Stimulated activated CD4-positive, alpha-beta T cell treated with anti-CD3 and anti-CD28 coated beads, Interleukin-15, amount 100 ng/mL, for 48 hours (primary cell): ENCODE measurements around the gene FAM149A.
A peak's percentile ranks its signal among the peaks of the same experiment; 100 is the strongest.

Experiments
- DNase-seq, 2 donors: peaks; one replicate each; pipeline ENCODE4 v3.0.0-alpha.2; 2020; ENCODE audit warnings: low read depth in 2 of 2

FAM149A gene

DNA sequence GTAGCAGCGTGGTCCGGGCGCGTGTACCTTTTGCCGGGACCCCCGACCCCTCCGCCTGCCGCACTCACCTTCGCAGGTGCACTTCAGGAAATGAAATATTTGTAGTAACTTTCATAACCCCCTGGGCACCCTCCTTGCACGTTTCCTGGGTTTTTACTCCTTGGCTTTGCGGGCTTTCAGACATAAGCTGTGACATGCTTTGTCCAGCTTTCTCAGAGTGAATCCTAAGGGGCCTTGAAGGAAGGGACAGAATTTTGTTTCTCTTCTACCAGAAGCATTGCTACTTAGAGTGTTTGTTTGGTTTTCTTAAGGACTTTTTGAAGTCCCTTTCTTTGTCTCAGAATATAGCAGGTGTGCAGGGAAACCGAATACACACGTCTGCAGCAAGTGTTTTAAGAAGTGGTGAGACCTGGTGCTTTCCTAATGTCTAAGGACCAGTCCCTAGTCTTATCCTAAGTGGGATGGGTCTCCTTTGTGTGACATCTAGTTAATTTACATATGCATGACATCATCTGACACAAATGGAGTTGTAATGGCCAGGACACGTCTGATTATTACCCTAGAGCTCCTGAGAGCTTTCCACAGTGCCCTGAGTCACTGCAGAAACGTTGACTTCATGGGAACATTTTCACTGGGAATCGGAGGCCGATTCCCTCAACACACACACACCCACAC lies 1.3 kb downstream of the FAM149A start:
- DNase-seq, result no peak

DNA sequence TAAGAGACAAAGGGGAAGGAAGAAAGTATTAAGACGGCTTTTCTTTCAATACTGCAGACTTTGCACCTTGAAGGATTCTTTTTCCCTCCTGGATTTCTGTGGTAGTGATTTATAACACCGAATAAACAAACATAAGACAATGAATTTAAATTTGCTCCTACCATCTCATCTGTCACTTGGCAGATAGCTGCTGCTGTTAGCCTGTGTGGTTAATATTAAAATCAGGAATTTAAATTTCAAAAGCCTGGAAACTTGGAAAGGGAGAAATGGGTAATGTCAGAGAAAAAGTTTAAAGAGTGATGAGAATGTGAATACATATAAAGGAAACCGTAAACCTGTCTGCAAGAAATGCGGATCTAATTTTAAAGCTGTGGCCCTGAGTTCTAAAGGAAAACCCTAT lies 3.4 kb downstream of the FAM149A start:
- no peak for DNase-seq

DNA sequence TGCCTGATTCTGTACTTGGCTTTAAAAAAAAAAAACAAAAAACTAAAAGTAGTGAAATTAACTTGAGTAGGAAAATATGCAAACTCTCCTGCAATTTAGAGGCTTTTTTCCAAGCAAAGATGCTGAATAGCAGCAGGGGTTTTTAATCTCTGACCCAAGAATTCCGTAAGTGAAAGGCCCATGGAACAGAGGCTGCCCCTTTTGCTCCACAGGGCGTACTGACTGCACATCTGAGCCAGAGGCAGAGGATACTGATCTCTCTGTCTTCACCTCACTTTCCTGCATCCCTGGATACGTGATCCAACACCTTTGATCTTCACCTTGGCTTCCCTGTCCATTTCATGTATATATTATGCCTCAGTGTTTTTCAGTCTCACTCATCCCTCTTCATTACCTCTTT lies 3.9 kb downstream of the FAM149A start:
- DNase-seq, result no peak

DNA sequence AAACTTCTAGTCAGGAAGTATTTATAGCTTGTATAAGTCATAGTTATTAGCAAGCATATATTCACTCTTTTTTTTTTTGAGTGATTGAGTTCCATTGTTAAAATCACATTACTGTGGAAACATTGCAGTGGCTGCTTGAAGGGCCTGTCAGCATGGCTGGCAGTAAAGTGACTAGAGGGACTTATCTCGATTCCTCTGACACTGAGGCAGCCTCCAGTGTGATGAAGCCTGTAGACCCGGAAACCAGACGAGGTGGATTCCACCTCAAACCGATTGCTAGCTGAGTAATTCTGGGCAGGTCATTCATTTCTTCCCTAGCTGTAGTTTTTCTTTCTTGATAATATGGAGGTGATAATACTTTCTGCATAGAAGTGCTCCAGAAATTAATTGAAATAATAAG lies 4.7 kb downstream of the FAM149A start:
- no peak for DNase-seq

DNA sequence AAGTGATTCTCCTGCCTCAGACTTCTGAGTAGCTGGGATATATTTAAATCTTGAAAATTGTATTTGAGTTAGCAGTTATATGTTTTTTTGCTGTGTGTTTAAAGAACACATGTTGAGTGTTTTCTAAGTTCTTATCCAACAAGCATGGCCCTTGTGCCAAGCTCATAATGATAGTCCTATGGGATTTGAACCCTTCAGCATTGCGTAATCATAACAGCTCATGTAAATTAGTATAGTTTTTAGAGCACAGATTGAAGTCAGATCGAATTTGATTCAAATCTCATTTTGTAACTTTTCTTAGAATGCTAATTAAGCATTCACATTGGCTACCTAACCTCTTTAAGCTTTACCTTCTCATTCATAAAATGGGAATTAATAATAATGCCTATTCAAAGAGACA lies 12.2 kb downstream of the FAM149A start:
- DNase-seq, result no peak

DNA sequence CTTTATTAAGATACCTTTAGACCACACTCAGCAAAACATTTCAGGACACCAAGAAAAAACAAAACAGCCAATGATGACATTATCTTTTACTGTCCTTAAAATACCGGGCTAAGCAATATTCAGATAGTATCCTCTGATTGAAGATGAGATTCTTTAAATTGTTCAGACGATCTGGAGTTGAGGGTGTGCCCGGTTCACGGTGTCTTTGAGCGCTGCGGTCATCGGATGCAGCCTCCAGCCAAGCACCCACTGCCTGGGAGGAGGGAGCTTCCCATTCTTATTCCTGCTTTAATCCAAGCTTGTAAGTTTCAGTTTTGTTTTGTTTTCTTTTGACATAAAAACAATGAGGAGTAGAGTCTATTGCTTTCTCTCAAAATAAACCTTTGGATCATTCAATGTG lies 14.1 kb downstream of the FAM149A start:
- DNase-seq, result no peak

DNA sequence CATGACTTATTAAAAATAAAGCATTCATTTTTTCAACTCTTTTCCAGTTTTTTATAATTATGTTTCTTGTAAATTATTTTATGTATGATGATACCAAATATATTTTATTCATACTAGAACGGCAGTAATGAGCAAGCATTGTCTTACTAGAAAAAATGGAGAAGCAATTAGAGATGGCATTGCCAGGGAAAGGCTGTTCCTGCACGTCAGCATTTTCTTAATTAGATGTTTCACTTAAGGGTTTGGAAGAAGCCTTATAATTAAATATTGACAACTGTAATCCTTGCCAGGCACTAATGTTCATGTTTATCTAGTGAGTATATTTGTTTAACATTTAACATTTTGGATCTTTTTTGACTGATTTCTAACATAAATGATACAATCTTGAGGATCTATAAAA lies 16.6 kb downstream of the FAM149A start:
- no peak for DNase-seq

DNA sequence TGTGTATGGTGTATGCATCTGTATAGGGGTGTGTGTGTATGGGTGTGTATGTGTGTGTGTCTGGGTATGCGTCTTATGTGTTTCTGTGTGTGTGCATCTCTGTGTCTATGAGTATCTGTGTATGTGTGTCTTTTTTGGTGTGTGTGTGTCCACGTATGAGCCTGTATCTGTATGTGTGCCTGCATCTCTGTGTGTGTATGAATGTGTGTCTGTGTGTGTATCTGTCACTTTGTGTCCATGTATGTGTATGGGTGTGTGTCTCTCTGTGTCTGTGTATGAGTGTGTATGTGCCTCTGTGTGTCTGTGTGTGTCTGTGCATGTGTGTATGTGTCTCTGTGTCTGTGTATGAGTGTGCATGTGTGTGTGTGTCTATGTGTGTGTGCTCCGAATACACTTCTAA lies 24.3 kb downstream of the FAM149A start:
- DNase-seq, result no peak

DNA sequence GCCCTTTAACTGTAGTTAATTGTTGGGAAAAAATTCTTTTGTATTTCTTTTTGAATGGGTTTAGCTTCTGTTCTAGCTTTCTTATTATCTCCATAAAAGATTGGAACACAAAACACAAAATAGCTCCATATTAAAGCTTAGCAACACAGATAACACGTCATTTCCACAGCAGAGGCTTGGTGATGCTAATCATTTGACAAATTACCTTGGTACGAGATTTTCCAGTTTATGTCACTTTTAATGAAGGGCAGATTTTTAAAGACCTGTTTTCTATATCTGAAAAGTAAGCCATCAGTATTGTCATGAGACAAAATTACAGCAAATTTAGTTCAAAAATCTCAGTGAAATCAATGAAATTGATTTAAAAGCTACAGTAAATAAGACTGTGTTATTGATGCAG lies 27.4 kb downstream of the FAM149A start:
- DNase-seq, result no peak

DNA sequence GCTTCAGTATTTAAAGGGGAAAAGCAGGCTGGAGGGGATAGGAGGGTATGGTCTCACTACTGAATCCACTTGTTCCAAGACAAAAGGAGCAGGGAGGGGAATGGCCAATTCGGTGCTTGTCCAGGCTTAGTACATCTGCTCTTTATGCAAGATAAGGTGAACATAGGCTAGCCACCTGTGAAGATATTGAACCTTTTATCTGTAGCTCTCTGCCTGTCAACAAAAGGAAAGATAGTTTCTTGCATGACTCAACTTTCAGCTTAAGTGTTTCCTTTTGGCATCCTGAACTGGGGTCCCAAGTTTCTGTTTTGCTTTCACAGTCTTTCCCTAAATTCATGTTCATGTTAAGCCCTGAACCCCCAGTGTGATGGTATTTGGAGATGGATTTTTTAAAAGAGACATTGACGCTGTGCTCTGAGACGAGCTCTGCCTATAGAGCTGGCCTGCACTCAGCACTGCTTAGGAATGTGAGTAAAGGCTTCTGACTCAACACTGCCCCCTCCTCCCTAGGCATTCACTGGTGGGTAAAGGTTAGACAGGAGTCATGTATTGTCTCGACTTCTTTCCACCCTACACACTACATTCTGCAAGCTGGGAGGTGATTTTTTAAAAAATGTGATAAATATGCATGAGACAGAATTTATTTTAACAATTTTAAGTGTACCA lies 28.2 kb downstream of the FAM149A start:
- no peak for DNase-seq

DNA sequence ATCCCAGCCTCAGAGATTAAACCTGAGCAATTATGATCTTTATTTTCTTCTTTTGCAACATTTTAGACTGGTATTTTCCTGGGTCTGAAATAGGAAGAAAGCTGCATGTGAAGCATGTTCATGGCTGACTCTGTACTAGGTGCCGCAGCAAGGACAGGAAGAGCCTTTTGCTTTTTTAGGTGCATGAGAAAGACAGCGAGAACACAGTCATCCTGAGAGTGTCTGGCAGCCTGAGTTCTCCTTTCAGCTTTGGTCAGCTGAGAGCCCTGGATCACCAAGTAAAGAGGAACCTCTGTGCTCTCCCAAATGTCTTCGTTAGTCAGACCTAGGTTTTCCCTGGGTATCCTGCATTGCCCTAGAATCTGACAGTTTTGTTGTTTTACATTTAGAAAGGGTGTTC lies 29.8 kb downstream of the FAM149A start:
- no peak for DNase-seq

DNA sequence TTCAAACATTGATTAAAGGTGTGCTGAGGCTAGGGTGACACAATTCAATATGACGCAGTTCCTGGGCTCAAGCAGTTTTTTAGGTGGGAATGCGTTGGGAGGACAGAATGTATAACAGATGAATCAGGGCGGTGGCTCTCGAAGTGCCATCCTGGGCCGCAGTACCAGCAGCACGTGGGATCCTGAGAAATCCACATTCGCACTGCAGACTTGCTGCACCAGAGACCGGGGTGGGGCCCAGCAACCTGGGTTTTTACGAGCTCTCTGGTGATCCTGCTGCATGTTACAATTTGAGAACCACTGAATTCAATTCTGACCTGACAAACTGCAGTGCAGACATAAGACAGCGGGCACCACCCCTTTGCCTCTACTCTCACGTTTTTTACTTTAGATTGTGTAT lies 30.4 kb downstream of the FAM149A start:
- no peak for DNase-seq

DNA sequence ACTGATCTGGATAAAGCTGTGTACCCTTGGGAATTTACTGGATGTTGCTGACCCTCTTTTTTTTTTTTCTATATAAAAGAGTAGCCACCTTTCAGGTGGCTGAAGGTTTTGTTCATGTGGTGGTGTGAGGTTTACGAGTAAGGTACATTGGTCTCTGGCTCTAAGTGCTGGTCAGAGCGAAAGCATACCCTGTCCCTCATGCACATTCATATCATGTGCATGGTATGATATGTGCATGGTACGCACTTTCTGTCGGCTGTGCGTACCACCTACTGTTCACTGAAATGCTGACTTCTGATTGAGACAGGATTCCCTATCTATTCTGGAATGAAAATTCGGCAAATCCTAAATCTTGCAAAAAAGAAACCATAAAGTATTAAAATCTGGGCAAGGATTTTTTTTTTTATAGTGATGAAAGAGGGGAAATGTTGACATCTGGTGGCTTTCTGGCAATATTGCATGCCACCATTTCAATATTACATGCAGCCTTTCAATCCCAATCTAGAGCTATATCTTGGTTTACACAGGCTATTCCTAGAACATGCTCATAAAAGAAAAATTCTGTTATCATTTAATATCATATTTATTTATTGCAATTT lies 32.8 kb downstream of the FAM149A start:
- DNase-seq, result no peak

DNA sequence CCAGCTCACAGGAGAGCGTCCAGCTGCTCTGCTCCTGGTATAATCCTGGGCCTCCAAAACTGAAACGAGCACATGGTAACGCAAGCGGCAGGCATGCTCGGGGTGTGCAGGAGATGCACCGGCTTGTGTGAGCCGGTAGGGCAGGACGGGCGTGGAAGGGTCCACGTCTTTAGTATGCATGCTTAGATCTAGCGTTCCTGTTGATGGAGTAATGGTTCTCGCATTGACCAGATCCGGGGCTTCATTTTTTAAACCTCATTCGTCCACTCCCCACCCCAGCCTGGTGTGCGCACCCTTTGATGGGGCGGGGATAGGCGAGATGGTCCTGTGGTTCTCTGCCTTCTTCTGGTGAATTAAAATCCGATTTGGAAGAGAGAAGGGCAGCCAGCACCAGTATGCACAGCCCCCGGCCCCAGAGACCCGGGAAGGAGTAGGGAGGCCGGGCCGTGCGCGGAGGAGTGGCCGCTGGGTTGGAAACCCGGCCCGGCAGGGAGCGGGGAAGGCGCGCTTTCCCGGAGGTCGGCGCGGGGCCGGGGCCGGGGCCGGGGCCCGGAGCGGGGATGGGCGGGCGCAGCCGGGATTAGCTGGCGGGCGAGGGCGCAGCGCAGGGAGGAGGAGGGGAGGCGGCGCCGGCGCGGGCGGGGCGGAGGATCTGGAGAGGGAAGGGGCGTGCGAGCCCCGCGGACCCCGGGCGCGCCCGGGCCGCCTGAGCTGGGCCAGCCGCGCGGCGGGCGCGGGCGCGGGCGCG lies 39.9 kb downstream of the FAM149A start:
- no peak for DNase-seq

DNA sequence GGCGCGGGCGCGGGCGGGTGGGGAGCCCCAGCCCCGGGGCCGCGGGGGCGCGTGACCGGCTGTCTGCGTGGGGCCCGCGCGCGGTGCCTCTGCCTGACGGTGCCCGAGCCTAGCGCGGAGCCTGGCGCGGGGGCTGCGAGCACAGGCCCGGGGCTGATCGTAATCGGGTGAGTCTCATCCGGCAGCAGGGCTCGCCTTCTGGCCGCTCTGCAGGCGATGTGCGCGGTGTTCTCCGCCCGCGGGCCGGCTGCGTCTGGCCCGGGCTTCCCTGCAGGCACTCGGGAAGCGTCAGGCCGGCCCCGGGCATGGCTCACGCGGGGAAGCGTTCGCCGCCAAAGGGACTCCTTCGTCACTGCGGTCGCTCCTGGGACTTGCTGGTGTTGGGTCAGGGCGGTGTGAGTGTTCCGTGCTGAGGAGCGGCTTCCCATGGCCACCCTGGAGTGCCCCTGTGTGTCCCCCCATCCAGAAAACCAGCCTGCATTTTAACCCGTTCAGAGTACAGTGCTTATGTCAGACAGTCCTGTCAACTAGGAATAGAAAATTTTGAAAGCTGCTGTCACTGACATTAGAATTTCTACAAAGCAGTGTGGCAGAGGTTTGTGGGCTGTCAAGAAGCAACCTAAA lies 40.6 kb downstream of the FAM149A start:
- DNase-seq, result no peak

DNA sequence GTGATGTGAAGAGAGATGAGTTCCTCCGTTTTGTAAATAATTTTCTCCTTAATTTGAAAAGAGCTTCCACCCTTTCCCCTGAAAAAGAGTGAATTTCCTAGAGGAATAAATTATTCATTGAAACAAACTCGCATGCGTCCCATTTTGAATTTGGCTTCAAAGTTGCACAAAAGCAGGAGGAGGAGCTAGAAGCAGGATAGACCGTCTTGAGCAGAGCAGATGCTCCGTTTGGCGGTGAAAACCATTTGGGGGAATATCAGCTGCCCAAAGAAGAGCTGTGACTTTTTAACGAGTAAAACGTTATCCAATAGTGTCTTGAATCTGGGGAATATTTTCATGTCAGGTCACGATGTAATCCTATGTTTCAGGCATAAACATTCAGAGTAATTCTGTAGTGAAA lies 42.0 kb downstream of the FAM149A start:
- no peak for DNase-seq

DNA sequence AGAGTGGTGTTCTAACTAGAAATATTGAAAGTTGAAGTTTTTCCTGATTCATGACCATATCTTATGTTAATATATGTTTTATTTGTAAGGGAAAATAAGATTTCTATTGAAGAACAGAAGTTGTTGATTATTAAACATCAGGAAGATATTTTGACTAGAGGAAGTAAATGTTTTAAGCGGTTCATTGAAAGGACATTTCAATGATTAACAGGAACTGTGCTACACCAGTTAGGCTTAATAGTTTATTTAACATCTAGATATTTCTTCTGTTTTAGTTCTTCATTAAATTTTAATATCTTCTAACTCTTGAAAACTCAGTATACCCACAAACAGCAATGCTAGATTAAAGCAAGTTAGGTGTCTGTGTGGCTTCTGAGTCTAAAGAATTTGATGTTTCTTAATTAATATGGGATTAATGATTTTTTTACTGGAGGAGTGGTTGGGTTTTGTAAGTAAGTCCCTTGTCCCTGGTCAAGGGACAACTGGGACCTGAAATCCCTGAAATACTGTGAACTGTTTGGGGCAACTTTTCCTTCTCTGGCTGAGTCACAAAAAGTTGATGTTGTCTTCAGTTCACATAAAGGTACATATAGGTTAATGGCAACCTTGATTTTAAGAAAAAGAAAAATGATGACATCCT lies 44.0 kb downstream of the FAM149A start:
- DNase-seq, result no peak

DNA sequence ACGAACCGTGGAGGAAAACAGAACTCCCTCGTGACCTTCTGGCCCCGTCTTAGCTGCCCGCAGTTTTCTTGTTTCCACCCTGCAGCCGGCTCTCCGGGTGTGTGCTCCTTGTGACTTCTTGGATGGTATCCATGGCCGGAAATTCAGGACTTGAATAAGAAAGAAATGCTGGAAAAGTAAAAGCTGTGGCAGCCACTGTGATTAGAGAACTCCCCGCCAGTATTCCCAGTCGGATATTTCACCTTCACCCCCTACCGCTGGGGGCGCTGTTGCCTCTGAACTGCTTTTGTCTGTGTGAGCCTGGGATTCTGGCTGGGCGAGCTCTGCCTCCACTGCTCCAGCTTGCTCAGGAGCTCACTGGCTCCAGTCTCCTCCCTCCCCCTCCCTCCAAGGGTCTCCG lies 45.4 kb downstream of the FAM149A start:
- DNase-seq, result peak in 1 of 2 donors; percentile 27

DNA sequence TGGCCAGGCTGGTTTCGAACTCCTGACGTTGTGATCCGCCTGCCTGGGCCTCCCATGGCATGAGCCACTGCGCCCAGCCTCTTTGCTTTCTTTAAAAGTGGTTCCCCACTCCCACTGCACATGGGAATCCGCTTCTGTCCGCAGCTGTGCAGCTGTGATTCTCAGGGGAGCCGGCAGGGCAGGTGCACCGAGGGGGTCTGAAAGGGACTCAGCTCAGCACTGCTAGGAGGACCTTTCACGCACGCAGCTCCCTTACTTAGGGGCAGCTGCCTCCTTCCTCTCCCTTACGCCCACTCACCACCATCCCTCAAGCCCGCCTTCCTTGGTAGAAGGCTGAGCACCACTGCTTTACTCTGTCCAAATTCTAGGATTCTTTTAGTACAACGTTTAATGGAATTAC lies 46.4 kb downstream of the FAM149A start:
- no peak for DNase-seq

DNA sequence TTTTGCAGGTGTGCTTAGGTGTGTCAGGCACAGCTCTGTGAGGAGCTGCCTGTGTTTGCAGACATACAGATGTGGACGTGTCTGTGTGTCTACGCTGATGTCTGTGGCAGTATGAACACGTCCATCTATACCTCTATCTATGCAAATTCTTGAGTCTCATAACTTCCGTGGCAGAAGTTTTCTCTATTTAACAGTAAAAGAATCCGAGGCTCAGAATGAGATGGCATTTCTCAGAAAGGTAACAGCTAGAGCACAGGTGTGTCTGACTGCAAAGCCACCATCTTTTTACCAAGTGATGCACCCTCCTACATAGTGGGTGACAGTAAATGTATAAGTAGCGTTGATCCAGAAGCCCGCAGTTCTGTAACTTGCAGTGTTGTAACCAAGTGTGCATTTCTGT lies 47.0 kb downstream of the FAM149A start:
- DNase-seq, result no peak

DNA sequence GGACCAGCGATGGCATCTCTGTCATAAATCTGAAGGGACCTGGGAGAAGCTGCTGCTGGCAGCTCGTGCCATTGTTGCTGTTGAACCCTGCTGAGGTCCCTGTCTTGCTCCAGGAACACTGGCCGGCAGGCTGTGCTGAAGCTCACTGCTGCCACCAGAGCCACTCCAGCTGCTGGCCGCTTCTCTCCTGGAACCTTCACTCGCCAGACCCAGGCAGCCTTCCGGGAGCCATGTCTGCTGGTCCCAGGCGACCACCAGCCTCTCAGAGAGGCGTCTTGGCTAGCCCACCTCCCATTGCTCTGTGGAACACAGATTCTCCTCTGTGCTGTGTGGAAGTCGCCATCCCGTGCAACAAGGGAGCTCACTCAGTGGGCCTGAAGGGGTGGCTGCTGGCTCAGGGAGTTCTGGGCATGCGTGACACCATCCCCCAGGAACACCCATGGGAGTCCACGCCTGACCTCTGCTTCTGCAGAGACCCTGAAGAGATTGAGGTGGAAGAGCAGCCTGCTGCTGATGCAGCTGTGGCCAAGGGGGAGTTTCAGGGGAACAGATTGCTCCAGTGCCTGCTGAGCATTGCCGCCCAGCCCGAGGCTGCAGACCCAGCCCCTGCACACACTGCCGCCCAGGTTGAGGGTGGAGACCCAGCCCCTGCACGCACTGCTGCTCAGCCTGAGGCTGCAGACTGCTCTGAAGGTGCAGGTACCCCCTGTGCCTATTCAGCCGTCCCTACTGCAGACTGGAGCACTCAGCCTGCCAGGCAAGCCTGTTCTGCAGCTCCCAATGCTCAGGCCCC lies 53.7 kb downstream of the FAM149A start:
- no peak for DNase-seq
